ENCODE data around the gene SEPHS1.

GRCh38 chr10:13392701-13393100 lies 44.6 kb upstream of the SEPHS1 start:
- TF ChIP-seq, protein P1, sequence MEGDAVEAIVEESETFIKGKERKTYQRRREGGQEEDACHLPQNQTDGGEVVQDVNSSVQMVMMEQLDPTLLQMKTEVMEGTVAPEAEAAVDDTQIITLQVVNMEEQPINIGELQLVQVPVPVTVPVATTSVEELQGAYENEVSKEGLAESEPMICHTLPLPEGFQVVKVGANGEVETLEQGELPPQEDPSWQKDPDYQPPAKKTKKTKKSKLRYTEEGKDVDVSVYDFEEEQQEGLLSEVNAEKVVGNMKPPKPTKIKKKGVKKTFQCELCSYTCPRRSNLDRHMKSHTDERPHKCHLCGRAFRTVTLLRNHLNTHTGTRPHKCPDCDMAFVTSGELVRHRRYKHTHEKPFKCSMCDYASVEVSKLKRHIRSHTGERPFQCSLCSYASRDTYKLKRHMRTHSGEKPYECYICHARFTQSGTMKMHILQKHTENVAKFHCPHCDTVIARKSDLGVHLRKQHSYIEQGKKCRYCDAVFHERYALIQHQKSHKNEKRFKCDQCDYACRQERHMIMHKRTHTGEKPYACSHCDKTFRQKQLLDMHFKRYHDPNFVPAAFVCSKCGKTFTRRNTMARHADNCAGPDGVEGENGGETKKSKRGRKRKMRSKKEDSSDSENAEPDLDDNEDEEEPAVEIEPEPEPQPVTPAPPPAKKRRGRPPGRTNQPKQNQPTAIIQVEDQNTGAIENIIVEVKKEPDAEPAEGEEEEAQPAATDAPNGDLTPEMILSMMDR (IDR thresholded peaks at IDR 0.05): no peak
- TF ChIP-seq POLR2A (IDR thresholded peaks at IDR 0.05): no peak

Measured in thyroid gland (tissue), 4 donors.